ENCODE results near the gene SYT12. TPM values are rescaled to one million over a fixed set of nuclear protein-coding genes. Genes with fewer than 3 reads are reported as not detected.

Gene SYT12
- total RNA-seq, 1 experiment from 2014 or later, result 1.9 TPM

- no peaks in the 10 kb centered on the region for H3K79me1 ChIP-seq (ENCODE audit: insufficient read depth, low read depth, low read length, poor library complexity, severe bottlenecking)
- H4K5ac ChIP-seq (ENCODE audit: insufficient read length, low read depth, low read length), result no peak overlapping the region
- H3K4me1 ChIP-seq (ENCODE audit: insufficient read depth, low read length), result no peaks in the 10 kb centered on the region
- H3K23ac ChIP-seq (ENCODE audit: insufficient read length, low read depth, low read length), result no peak overlapping the region
- no peak overlapping the region for H3K14ac ChIP-seq (ENCODE audit: insufficient read depth, low read length)
- Mint-ChIP-seq H3K36me3 (ENCODE audit: insufficient read depth in 1 of 3, low read depth in 3 of 3) (peaks cover 0 to 6% (median 0%) of the 10 kb centered on the region in 3 experiments; a peak in 3 of 7 replicates), H3K27me3 (ENCODE audit: low read depth) (peaks cover 47% of the 10 kb centered on the region), H3K4me1 (peaks cover 7 to 13% of the 10 kb centered on the region in 2 experiments), H3K4me3 (peak overlapping the region; percentile 51 to 77), H3K9me3 (peaks cover 0 to 8% of the 10 kb centered on the region in 2 experiments; a peak in 2 of 5 replicates), H3K27ac (no peak overlapping the region)
- no peak overlapping the region for H3K9ac ChIP-seq (ENCODE audit: extremely low read depth, insufficient read length, low read length)
- no peak overlapping the region for H3T11ph ChIP-seq (ENCODE audit: low read length)
- peak overlapping the region; percentile 30 for H3K4me2 ChIP-seq (ENCODE audit: insufficient read depth, insufficient read length, low read length)
- H2BK20ac ChIP-seq (ENCODE audit: low read depth, low read length, poor library complexity, severe bottlenecking), result no peak overlapping the region
- no peaks in the 10 kb centered on the region for H4K20me1 ChIP-seq (ENCODE audit: control insufficient read depth, insufficient read depth, insufficient read length)
- H2BK12ac ChIP-seq (ENCODE audit: insufficient read length, low read depth, low read length), result no peak overlapping the region
- no peak for DNase-seq
- no peak overlapping the region for H4K8ac ChIP-seq (replicated peaks; ENCODE audit: insufficient read length, low read depth, low read length)
- no peaks in the 10 kb centered on the region for H3K9me3 ChIP-seq (ENCODE audit: control insufficient read depth, low read depth, low read length)
- no peak overlapping the region for H3K4ac ChIP-seq (ENCODE audit: low read depth, low read length)
- peaks cover 22% of the 10 kb centered on the region for H3K27me3 ChIP-seq (ENCODE audit: insufficient read depth, low read length)
- H3K79me2 ChIP-seq (ENCODE audit: insufficient read depth, low read length), result no peaks in the 10 kb centered on the region
- no peak overlapping the region for H4K91ac ChIP-seq (ENCODE audit: insufficient read length, low read depth, low read length)
- no peak overlapping the region for H2BK5ac ChIP-seq (ENCODE audit: insufficient read length, low read length)
- no peak overlapping the region for H2AK5ac ChIP-seq (ENCODE audit: insufficient read length, low read length)
- no peak overlapping the region for H3K18ac ChIP-seq (ENCODE audit: insufficient read length, low read depth, low read length)
- no peak overlapping the region for H2AFZ ChIP-seq (ENCODE audit: low read length)
- H2BK15ac ChIP-seq (ENCODE audit: low read depth, low read length), result no peak overlapping the region
- no peak overlapping the region for H2BK120ac ChIP-seq (ENCODE audit: low read depth, low read length, poor library complexity, severe bottlenecking)
- no CpG with 5 or more reads among the region's 20 CpGs for WGBS (ENCODE audit: extremely low coverage, insufficient read length, low lambda C conversion rate)
- no peak overlapping the region for H3K27ac ChIP-seq (ENCODE audit: insufficient read length, low read depth, low read length)
- no peak for TF ChIP-seq CTCF (conservative IDR thresholded peaks at IDR 0.05)
- peaks cover 8% of the 10 kb centered on the region for H3K23me2 ChIP-seq (ENCODE audit: insufficient read length, low read depth, low read length, poor library complexity, severe bottlenecking)
- H3K56ac ChIP-seq (ENCODE audit: insufficient read length, low read depth, low read length), result no peak overlapping the region
These were observed 497 bp upstream of the SYT12 start for GRCh38 chr11:67022341-67022933.
